Dermis microvascular lymphatic vessel endothelial cell (primary cell): ENCODE results near the gene JMJD8. TPM values are rescaled to one million over a fixed set of nuclear protein-coding genes. Genes with fewer than 3 reads are reported as not detected.

ENCODE experiments used
- total RNA-seq: library from RNA; depleted of rRNA; stranded (reverse); fragments of >200 nt; gene quantifications from 2 replicates; pipeline ENCODE4 v1.2.1, GENCODE V29; 2014

Gene JMJD8
- total RNA-seq, 1 donor from 2014 or later: 16.6 TPM

Other genes starting within 250 kb of the JMJD8 start
- 18.9 and 31.5 TPM in 2 replicates for gene CAPN15, start 156.6 kb downstream of the JMJD8 start, total RNA-seq
- not detected in 2 replicates for gene PRR35, start 123.9 kb downstream of the JMJD8 start, total RNA-seq
- 1.3 and 3.0 TPM in 2 replicates for gene NHLRC4, start 117.3 kb downstream of the JMJD8 start, total RNA-seq
- 12.3 and 28.8 TPM in 2 replicates for gene PIGQ, start 114.4 kb downstream of the JMJD8 start, total RNA-seq
- gene RAB40C, start 94.3 kb downstream of the JMJD8 start, total RNA-seq: 9.2 and 12.9 TPM in 2 replicates
- gene WFIKKN1, start 53.3 kb downstream of the JMJD8 start, total RNA-seq: under 0.01 and 0.13 TPM in 2 replicates
- 59.4 and 76.7 TPM in 2 replicates for gene METTL26, start 48.0 kb downstream of the JMJD8 start, total RNA-seq
- gene MCRIP2, start 42.5 kb downstream of the JMJD8 start, total RNA-seq: 9.8 and 10.1 TPM in 2 replicates
- gene WDR90, start 35.0 kb downstream of the JMJD8 start, total RNA-seq: 6.8 and 11.4 TPM in 2 replicates
- gene RHOT2, start 16.2 kb downstream of the JMJD8 start, total RNA-seq: 23.5 and 33.8 TPM in 2 replicates
- 0.13 and 0.25 TPM in 2 replicates for gene RHBDL1, start 8.7 kb downstream of the JMJD8 start, total RNA-seq
- gene STUB1, start 3.9 kb downstream of the JMJD8 start, total RNA-seq: 78.6 and 85.8 TPM in 2 replicates
- gene WDR24, start 6.1 kb upstream of the JMJD8 start, total RNA-seq: 1.9 and 3.9 TPM in 2 replicates
- under 0.01 TPM in 2 replicates for gene FBXL16, start 21.5 kb upstream of the JMJD8 start, total RNA-seq
- 41.2 and 45.5 TPM in 2 replicates for gene METRN, start 30.8 kb upstream of the JMJD8 start, total RNA-seq
- 16.7 and 20.2 TPM in 2 replicates for gene ANTKMT, start 36.8 kb upstream of the JMJD8 start, total RNA-seq
- gene CCDC78, start 42.1 kb upstream of the JMJD8 start, total RNA-seq: 0.26 and 0.76 TPM in 2 replicates
- 5.4 and 7.7 TPM in 2 replicates for gene HAGHL, start 42.8 kb upstream of the JMJD8 start, total RNA-seq
- 23.2 and 34.6 TPM in 2 replicates for gene CIAO3, start 56.7 kb upstream of the JMJD8 start, total RNA-seq
- 0.25 and 0.39 TPM in 2 replicates for gene MSLN, start 76.4 kb upstream of the JMJD8 start, total RNA-seq
- gene RPUSD1, start 104.0 kb upstream of the JMJD8 start, total RNA-seq: 22.2 and 29.8 TPM in 2 replicates
- 8.0 and 9.9 TPM in 2 replicates for gene CHTF18, start 104.3 kb upstream of the JMJD8 start, total RNA-seq
- gene GNG13, start 116.4 kb upstream of the JMJD8 start, total RNA-seq: not detected in 2 replicates